Upper lobe of left lung (tissue), 6 donors: ENCODE measurements around the gene GVQW3. TPM values are rescaled to one million over a fixed set of nuclear protein-coding genes. Genes with fewer than 3 reads are reported as not detected.

Source experiments
- ATAC-seq, 2 donors: fragments of 200-7000 bp; cut with Tn5 transposase; one replicate each; pipeline ENCODE4 v1.9.1; 2022; ENCODE audit warnings: mild to moderate bottlenecking in 2 of 2, moderate library complexity in 2 of 2; ENCODE audit not compliant: low FRiP score in 2 of 2
- DNase-seq, 2 donors: peaks; one replicate each; pipeline ENCODE4 v3.0.0-alpha.2; 2019 to 2020
- H3K27ac ChIP-seq, 4 donors: fragments of 200-600 bp; sonication (generic); one replicate each; pipeline ENCODE4 v1.5.1; 2016 to 2019
- H3K27me3 ChIP-seq, 4 donors: fragments of 200-600 bp; sonication (generic); one replicate each; pipeline ENCODE4 v1.5.1; 2017 to 2019
- H3K36me3 ChIP-seq, 4 donors: fragments of 200-600 bp; sonication (generic); one replicate each; pipeline ENCODE4 v1.5.1; 2016 to 2019
- H3K4me1 ChIP-seq, 4 donors: fragments of 200-600 bp; sonication (generic); one replicate each; pipeline ENCODE4 v1.5.1; 2018 to 2019
- H3K4me3 ChIP-seq, 4 donors: fragments of 200-600 bp; sonication (generic); one replicate each; pipeline ENCODE4 v1.5.1; 2017 to 2019; ENCODE audit warnings: mild to moderate bottlenecking in 2 of 4, moderate library complexity in 1 of 4
- H3K9me3 ChIP-seq, 4 donors: fragments of 200-600 bp; sonication (generic); one replicate each; pipeline ENCODE4 v1.5.1; 2018 to 2019
- EP300 ChIP-seq, 4 donors: sonication (generic); formaldehyde crosslinking; IDR thresholded peaks; one replicate each; pipeline ENCODE4 v1.5.1; 2017; ENCODE audit warnings: antibody characterized with exemption in 4 of 4, control low read depth in 2 of 4
- POLR2A ChIP-seq, 4 donors: fragments of 450-650 bp; IDR thresholded peaks; one replicate each; pipeline ENCODE4 v1.5.1; 2016 to 2017; ENCODE audit warnings: antibody characterized with exemption in 4 of 4, mild to moderate bottlenecking in 2 of 4
- POLR2AphosphoS5 ChIP-seq, 2 donors: sonication (generic); formaldehyde crosslinking; IDR thresholded peaks; one replicate each; pipeline ENCODE4 v1.5.1; 2017; ENCODE audit warnings: antibody characterized with exemption in 2 of 2
- WGBS, 2 donors: methylation state at CpG; one replicate each; pipeline ENCODE4 v1.1.5; 2017 to 2018; 5-methylcytosine and 5-hydroxymethylcytosine counted together
- total RNA-seq, 6 donors: library from RNA; depleted of rRNA in 4 of 6; stranded (reverse); fragments of >200 nt in 4 of 6; gene quantifications; one replicate each; pipeline versions ENCODE4 v1.1.0 to v1.2.1, GENCODE V29; 2016 to 2021
- TF ChIP-seq, protein P1 (sequence below), 6 experiments: fragments of 450-650 bp in 4 of 6; fragments of 200-600 bp in 2 of 6; sonication (generic) in 2 of 6; IDR thresholded peaks; one replicate each; pipeline ENCODE4 v1.5.1; 2016 to 2019; ENCODE audit warnings: antibody characterized with exemption in 6 of 6
- donor health status: DM: no; HTN: no; CAD: no; lungs with moderate emphysema.
- donor health status: DM: no; HTN: yes; CAD: no; lungs with severe emphysema.

The GVQW3 gene
- total RNA-seq, 6 donors from 2014 or later = 1.2 to 4.8 (median 2.0) TPM

DNA sequence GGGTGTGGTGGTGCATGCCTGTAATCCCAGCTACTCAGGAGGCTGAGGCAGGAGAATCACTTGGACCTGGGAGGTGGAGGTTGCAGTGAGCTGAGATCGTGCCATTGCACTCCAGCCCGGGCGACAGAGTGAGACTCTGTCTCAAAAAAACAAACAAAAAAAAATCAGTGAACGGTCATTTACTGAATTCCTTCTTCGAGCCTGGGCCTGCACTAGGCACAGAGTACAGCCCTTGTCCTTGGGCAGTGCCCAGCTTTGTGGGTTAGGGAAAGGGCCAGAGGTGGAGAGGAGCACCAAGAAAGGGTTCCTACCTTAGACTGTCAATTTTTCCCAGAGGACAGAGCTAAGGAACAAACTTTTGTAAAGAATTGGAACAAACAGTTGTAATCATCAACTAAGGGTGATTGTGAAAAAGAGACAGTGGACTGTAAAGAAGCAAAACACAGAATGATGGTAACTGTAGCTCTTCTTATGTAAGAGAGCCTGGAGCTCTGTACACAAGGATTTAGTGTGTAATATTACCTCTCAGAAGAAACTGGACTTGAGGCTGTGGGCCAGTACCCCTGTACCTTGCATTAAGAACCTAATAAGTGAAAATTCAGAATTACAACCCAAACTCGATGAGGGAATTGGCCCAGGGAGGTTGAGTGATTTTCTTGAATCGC is 10.8 kb downstream of the GVQW3 start:
- TF ChIP-seq POLR2A (IDR thresholded peaks at IDR 0.05) (no peak), POLR2AphosphoS5 (IDR thresholded peaks at IDR 0.05) (no peak)
- Histone ChIP-seq H3K4me3 (no peak overlapping the region), H3K4me1 (no peaks in the 10 kb centered on the region), H3K27me3 (no peaks in the 10 kb centered on the region), H3K36me3 (no peaks in the 10 kb centered on the region), H3K27ac (no peak overlapping the region), H3K9me3 (no peaks in the 10 kb centered on the region)
- no peak for ATAC-seq
- no peak for DNase-seq
- WGBS, 2 donors = 77 to 85% methylated on average over 7 of the region's 7 CpGs

DNA sequence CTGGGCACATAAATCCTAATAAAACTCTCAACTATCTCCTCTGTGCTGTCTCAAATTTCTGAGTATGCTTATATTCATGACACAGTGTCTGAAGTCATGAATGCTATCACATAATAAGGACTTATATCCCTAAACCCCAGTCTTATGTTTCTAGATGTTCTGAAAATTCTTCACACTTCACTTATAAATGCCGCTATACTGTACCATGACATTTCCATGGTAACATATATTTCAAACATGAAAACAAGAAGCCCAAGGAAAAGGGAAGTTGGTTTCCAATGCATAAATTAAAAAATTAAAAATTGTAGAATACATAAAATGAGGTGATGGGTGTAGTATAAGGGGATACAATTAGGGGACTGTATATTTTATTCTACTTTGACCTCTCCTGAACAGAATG is 11.7 kb downstream of the GVQW3 start:
- TF ChIP-seq, protein P1, sequence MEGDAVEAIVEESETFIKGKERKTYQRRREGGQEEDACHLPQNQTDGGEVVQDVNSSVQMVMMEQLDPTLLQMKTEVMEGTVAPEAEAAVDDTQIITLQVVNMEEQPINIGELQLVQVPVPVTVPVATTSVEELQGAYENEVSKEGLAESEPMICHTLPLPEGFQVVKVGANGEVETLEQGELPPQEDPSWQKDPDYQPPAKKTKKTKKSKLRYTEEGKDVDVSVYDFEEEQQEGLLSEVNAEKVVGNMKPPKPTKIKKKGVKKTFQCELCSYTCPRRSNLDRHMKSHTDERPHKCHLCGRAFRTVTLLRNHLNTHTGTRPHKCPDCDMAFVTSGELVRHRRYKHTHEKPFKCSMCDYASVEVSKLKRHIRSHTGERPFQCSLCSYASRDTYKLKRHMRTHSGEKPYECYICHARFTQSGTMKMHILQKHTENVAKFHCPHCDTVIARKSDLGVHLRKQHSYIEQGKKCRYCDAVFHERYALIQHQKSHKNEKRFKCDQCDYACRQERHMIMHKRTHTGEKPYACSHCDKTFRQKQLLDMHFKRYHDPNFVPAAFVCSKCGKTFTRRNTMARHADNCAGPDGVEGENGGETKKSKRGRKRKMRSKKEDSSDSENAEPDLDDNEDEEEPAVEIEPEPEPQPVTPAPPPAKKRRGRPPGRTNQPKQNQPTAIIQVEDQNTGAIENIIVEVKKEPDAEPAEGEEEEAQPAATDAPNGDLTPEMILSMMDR (IDR thresholded peaks at IDR 0.05) = no peak
- TF ChIP-seq POLR2A (IDR thresholded peaks at IDR 0.05) (no peak), POLR2AphosphoS5 (IDR thresholded peaks at IDR 0.05) (no peak), EP300 (IDR thresholded peaks at IDR 0.05) (no peak)
- 67 to 76% methylated on average over 1 of the region's 1 CpG for WGBS, 2 donors
- DNase-seq = no peak

DNA sequence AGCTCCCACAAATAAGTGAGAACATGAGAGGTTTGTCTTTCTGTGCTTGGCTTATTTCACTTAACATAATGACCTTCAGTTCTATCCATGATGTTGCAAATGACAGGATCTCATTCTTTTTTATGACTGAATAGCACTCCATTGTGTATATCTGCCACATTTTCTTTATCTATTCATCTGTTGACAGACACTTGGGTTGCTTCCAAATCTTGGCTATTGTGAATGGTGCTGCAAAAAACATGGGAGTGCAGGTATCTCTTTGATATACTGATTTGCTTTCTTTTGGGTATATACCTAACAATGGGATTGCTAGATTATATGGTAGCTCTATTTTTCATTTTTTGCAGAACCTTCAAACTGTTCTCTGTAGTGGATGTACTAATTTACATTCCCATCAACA is 13.3 kb downstream of the GVQW3 start:
- TF ChIP-seq POLR2AphosphoS5 (IDR thresholded peaks at IDR 0.05) = no peak
- TF ChIP-seq EP300 (IDR thresholded peaks at IDR 0.05) = no peak
- TF ChIP-seq, protein P1 (IDR thresholded peaks at IDR 0.05) = no peak
- TF ChIP-seq POLR2A (IDR thresholded peaks at IDR 0.05) = no peak
- H3K9me3 ChIP-seq = no peaks in the 10 kb centered on the region
- no peaks in the 10 kb centered on the region for H3K36me3 ChIP-seq
- no peak overlapping the region for H3K27ac ChIP-seq
- no peaks in the 10 kb centered on the region for H3K27me3 ChIP-seq
- ATAC-seq (no peak), DNase-seq (no peak)
- H3K4me3 ChIP-seq = no peak overlapping the region
- H3K4me1 ChIP-seq = no peaks in the 10 kb centered on the region

More for the DNA sequence above, 11.7 kb downstream of the GVQW3 start:
- no peaks in the 10 kb centered on the region for H3K4me1 ChIP-seq
- H3K36me3 ChIP-seq = no peaks in the 10 kb centered on the region
- H3K4me3 ChIP-seq = no peak overlapping the region
- no peak for ATAC-seq
- H3K27me3 ChIP-seq = no peaks in the 10 kb centered on the region
- no peaks in the 10 kb centered on the region for H3K9me3 ChIP-seq
- H3K27ac ChIP-seq = no peak overlapping the region

DNA sequence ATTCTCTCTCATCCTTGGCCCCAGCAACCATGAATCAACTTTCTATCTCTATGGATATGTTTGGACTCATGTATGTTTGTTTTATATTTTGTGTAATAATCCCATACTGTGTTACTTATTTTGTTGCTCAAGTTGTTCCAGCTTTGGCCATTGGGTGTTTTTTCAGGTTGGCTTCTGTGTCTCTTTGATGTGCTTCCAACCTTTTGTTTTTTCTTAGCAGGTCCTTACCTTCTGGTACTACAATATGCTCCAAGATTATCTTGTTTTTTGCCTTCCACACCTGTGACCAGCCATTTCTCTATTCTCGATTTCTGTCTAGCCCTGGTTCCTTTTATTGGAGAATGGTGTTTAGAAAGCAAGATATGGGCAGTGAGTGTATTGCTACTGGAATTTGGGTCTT is 14.2 kb downstream of the GVQW3 start:
- Histone ChIP-seq H3K4me3 (no peak overlapping the region), H3K4me1 (no peaks in the 10 kb centered on the region), H3K27me3 (no peaks in the 10 kb centered on the region), H3K9me3 (no peaks in the 10 kb centered on the region), H3K27ac (no peak overlapping the region), H3K36me3 (no peaks in the 10 kb centered on the region)
- ATAC-seq (no peak), DNase-seq (no peak)
- 94 to 100% methylated on average over 1 of the region's 1 CpG for WGBS, 2 donors
- no peak for TF ChIP-seq POLR2AphosphoS5 (IDR thresholded peaks at IDR 0.05)
- no peak for TF ChIP-seq EP300 (IDR thresholded peaks at IDR 0.05)
- no peak for TF ChIP-seq POLR2A (IDR thresholded peaks at IDR 0.05)
- TF ChIP-seq, protein P1 (IDR thresholded peaks at IDR 0.05) = no peak

DNA sequence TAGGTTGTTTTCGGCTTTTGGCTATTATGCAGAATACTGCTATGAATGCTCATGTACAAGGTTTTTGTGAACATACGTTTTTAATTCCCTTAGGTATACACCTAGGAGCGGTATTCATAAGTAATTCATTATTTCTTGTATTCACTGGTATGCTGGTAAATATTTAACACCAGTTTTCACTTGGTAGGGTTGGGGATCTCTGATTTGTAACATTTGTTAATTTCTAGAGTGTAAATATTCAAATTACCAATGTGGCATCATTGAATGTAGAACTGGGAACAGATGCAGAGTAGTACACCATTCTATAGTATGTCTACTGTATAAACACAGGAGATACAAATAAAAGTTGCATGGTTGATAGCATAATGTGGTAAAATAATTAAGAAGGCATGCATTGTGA is 16.3 kb downstream of the GVQW3 start:
- Histone ChIP-seq H3K4me1 (no peaks in the 10 kb centered on the region), H3K9me3 (no peaks in the 10 kb centered on the region), H3K36me3 (no peaks in the 10 kb centered on the region), H3K27ac (no peak overlapping the region), H3K27me3 (no peaks in the 10 kb centered on the region), H3K4me3 (no peak overlapping the region)
- DNase-seq (no peak), ATAC-seq (no peak)
- no peak for TF ChIP-seq EP300 (IDR thresholded peaks at IDR 0.05)
- no peak for TF ChIP-seq POLR2A (IDR thresholded peaks at IDR 0.05)
- TF ChIP-seq, protein P1 (IDR thresholded peaks at IDR 0.05) = no peak
- no peak for TF ChIP-seq POLR2AphosphoS5 (IDR thresholded peaks at IDR 0.05)
- 93 to 96% methylated on average over 3 of the region's 3 CpGs for WGBS, 2 donors
